Suppressor macrophage treated with lipopolysaccharide for 1 hour (primary cell): ENCODE data around the gene TMSB15A.
"Not testable (repeated sequence)": the region's sequence is repeated elsewhere in the genome, so short reads cannot be mapped to it uniquely, and the experiment has no call there.

ENCODE experiments used
- DNase-seq, 3 donors: peaks; one replicate each; pipeline ENCODE4 v3.0.0-alpha.2; 2020 to 2022

TMSB15A gene

DNA sequence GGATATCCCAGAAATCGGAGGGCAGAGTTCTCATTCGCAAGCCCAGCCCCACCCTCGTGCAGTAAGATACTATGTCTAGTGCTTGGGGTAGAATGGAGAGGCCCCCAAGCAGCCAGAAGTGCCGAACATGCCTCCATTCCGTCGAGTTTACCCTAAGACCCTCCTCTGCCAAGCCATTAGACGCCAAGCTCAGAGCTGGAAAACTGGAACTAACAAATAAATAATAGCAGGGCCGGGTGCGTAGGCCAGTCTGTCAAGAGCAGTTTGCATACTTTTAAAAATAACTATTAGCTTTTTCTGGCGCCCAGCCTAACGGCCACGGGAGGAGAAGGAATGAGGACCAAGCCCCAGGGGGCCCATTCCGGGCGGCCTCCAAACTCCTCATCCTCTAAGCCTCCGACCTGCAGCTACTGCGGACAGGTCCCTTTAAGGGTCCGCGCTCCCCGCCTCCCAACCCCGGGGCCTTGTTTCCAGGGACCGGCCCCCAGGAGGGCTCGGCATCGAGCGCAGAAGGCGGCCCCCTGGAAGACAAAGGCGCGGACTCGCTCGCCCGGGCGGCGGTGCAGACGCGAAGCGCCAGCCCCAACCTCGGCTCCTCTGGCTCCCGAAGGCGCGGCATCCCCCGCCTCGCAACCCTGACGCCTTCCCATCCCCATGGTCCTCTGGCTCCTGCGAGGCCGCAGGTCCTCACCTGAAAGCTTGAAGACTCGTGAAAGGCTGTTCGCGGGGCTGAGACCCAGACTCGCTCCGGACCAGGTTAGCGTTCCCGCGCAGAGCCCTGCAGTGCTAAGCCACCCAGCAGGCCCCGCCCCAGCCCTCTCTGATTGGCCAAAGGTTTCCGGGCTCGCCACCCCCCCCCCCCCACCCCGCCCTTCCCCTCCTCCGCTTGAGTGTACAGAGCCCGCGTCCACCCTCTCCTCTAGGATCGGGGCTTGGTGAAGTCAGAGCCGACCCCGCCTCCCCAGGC is at the start of gene TMSB15A:
Gene TMSB15A, minus strand, starts transcription at position 765 of the 967 bp plus-strand sequence.
- peak; percentile 24 to 68 (median 39) for DNase-seq

DNA sequence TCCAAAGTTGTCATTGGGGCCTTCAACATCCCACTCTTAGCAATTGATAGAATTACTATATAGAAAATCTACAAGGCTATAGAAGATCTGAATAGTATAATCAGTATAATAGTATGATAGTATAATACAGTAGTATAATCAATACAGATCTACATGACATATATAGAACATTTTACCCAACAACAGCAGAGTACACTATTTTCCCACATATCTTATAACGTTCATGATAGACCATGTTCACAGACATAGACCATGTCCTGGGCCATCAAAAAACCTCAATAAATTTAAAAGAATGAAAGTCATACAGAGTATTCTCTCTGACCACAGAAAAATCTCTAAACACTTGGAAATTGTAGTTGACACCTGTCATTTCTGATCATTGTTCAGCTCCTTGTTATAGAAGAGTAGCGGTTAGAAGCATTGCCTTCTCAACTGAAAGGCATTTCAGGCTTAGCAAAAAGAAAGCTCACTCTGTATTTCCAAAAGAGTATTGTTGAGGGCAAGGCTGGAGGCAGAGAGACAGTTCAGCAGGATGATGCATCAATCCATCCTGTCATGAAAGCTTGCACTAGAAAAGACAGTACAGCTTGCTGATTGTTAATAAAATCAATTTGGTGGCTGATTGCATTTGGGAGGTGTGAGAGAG is 44.0 kb upstream of the TMSB15A start:
- DNase-seq, result no peak

DNA sequence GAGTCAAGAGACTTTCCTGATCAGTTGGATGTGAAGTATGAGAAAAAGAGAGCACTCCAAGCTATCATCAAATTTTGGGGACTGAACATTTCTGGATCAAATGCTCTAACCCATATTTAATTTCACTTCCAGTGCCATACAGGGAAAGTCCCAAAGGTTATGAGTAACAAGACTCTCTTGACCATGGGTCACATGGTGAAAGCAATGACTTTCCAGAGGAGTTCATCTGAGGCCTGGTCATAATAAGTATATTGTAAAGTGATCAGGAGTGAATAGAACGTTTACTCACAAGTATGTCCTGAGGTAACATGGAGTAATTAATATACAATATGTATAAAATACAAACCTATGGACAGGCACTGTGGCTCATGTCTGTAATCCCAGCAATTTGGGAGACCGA is 42.1 kb upstream of the TMSB15A start:
- DNase-seq, result peak; percentile 6 to 41 (median 17)

DNA sequence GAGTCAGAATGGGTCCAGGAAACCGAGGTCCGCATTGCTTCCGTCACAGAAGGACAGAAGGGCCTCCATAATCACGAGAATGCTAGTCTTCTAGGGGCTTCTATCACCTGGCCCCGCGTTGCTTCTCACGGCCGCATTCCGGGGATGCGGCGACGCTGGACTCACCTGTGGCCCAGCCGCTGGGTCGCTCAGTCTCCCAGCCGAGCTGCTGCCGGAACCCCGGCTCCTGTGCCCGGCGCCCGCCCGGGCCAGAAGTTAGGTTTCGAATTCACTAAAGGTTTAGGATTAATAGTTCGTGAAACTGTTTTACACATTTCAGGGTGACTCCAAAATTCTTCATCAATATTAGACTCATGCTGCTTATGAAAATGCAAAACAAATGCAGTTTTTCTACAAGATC is 31.7 kb upstream of the TMSB15A start:
- DNase-seq, result no peak

DNA sequence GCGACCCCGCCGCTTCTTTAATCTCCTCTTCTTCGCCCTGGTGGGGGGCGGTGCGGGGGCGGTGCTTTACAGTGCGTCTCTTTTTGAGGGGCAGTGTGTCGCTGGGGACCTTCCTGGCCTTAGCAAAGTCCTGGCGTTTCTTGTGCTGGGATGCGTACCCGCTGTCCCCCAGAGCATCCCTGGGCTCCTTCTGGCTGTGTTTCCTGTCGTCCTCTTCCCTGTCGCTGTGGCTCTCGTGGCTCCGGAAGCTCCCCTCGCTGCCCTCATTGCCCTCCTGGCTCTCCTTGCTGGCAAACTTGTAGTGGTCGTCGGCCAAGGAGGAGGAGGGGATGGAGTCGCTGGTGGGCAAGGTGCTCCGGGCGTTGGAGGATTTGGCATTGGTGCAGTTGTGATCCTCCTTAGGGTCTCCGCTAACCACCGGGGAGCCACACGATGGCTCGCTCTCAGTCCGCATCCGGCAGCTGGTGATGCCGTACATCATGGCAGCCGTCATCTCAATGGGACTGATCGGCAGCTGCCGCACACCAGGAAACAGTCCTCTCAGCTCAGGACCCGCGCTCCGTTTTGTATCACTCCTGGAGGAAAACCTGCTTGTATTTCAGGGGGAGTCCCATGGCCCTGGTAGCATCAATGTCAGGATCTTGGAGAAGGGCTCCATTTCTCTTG is 30.4 kb upstream of the TMSB15A start:
- DNase-seq, result no peak

DNA sequence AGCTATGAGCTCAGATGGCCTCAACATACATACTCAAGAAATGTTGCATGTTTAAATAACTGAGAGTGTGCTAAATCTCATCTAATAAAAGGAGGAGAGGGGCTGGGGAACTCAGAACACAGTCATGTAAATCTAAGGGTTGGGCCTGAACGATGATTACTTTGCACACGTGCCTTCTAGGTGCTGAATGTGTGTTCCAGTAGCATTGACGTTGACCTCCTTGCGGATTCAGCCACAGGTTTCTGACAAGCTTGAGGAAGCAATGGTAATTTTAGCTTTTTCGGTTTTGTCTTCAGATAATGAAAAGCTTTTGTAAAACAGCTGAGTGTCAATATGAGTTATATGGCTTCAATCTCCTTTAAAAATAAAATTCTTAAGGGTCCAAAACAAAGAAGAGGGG is 29.6 kb upstream of the TMSB15A start:
- DNase-seq, result not testable (repeated sequence)

DNA sequence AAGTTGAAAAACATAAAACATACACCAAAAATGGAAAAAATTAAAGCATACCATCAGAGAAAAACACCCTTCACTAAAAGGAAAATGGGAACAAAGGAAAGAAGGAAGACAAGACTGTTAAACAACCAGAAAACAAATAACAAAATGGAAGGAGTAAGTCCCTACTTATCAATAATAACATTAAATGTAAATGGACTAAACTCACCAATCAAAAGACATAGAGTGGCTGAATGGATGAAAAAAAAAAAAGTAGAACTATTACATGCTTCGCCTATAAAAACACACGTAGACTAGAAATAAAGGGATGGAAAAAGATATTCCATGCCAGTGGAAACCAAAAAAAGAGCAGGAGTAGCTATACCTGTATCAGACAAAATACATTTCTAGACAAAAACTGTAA is 19.4 kb upstream of the TMSB15A start:
- DNase-seq, result no peak

DNA sequence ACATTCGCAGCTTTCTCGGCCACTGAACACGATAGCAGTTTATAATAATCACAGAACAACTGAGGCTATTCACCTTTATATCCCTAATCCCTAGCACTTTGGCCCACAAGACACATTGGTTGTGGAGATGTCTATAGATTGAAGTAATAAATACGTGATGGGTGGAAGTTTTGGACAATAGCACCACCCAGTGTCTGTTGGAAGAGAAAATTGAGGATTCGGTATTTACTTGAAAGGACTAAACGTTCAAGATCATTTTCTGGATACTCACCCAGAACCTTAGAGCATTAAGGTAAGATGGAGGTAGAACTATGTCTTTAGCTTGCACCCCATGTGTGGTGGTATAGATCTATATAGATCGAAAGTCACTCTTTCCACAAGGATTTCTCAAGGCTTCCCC is 787 bp upstream of the TMSB15A start:
- DNase-seq, result peak in 2 of 3 donors; percentile 0 to 18

DNA sequence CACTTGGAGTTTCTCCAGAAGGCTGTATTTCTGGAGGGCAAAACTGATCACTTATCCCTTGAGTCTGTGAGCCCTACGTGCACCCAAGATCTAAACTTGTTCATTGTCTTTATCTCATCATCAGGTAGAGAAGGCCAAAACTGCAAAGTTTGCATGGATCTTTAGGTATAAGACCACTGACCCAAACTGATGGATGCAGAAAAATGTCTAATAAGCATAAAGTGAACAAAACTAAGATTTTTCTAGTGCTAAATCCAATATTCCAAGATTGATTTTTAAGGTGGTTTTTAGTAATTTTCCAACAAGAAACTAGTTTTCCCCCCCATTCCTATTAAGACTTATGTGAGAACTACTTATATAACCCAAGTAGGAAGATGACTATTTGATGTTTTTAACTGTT is 2.0 kb downstream of the TMSB15A start:
- no peak for DNase-seq

DNA sequence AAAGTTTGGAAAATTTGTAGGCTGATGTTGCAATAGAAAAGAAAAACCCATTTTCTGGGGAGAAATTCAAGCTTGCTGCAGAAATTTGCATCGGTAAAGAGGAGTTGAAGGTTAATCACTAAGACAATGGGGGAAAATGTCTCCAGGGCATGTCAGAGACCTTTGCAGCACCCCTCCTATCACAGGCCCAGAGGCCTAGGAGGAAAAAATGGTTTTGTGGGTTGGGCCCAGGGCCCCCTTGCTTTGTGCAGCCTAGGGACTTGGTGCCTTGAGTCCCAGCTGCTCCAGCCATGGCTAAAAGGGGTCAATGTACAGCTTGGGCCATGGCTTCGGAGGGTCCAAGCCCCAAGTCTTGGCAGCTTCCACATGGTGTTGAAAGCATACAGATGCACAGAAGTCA is 17.8 kb downstream of the TMSB15A start:
- no peak for DNase-seq

DNA sequence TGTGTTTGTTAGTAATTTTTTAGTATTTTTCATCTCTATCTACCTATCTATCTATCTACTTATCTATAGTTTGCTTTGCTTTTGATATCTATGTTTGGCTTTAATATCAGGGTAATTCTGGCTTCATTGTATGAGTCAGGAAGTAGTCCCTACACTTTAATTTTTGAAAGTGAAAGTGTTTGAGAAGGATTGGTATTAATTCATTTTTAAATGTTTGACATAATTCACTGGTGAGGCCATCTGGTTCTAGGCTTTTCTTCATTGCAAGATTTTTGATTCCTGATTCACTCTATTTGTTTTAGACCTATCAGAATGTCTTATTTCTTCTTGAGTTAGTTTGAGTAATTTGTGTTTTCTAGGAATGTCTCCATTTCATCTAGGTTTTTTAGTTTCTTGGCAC is 24.8 kb downstream of the TMSB15A start:
- DNase-seq, result no peak

DNA sequence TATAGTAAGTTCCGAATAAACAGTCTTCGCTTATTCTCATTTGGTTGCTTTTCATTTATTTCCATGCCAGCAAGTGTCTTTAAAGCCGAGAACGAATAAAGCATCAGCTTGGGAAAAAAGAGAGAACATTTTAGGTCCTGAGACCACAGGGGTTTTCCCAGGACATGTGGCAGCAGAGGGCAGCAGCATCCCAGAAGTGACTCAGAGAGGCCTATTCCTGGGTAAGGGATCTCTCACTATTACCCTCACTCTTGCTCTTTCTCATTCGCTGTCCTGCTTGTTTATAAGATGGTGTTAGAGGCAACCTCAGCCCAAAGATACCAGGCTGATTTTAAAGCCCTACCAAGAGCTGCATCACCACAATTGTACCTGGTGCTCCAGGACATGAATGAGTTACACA is 37.8 kb downstream of the TMSB15A start:
- not testable (repeated sequence) for DNase-seq

DNA sequence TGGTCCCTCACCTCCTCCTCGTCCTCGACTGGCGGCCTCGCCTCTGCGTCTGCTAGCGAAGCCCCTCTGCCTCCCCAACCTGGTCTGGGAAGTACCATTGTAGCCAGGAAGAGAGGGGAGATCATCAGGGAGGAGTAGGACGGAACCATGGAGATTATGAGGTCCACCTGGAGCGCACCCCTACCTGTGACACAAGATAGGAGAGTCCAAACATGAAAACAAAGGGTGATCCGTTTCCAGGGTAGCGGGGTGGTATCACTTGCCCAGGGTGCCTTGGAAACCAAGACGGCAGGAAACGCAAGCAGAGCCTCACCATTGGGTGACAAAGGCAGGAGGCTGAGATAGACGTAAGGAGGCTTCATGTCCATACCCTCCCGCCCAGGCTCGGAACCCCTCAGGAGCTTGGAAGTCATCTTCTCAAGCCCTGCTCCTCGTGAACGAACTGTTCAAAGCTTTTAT is 44.7 kb downstream of the TMSB15A start, which contains the start of gene TCP11X2:
Gene TCP11X2, minus strand, starts transcription at position 51 of the 459 bp plus-strand sequence.
- not testable (repeated sequence) for DNase-seq

DNA sequence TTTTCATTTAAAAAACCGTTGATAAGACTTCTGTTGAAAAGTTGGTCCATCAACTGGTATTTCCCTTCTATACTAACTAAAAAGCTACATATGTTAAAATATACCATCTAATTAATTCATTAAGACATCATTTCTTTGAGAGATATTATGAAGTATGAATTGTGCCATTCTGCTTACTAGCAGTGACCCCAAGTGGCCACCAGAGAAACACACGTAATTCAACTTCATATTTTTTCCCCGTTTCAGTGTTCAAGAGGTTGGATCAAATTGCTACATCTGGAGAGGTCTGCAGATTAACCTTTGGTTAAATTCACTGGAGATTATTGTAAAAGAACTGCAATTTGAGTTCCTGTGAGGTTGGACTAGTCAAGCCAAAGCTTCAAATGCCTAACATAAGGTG is 46.3 kb downstream of the TMSB15A start:
- DNase-seq, result not testable (repeated sequence)
